SK-N-SH (cell line): Measurements from ENCODE around the gene C5orf22. TPM values are rescaled to one million over a fixed set of nuclear protein-coding genes. Genes with fewer than 3 reads are reported as not detected.

ENCODE experiments used
- CTCF ChIA-PET: fragments of 300-600, 350-600 bp; formaldehyde crosslinking; extraction: SDS; loops from one replicate; lab custom pipeline; 2021; lab: Yijun Ruan, JAX
- POLR2A ChIA-PET: fragments of 350-600 bp; sonication (Branson Sonifier 250); formaldehyde crosslinking; extraction: SDS; loops from one replicate; lab custom pipeline; 2020; ENCODE audit warnings: antibody characterized with exemption, inconsistent platforms; lab: Yijun Ruan, JAX
- DNase-seq: peaks from one replicate; pipeline ENCODE4 v3.0.0; 2012
- H2AFZ ChIP-seq: fragments of 200-600 bp; sonication (generic); 2 replicates; pipeline ENCODE4 v1.8.1; 2016; ENCODE audit warnings: antibody characterized with exemption, mild to moderate bottlenecking, low read depth
- H3F3A ChIP-seq: fragments of 200-600 bp; sonication (generic); replicated peaks from 2 replicates; pipeline ENCODE3; 2016; ENCODE audit warnings: antibody characterized with exemption, mild to moderate bottlenecking; ENCODE audit not compliant: insufficient read depth
- H3K27ac ChIP-seq, 2 experiments: fragments of 200-500 bp in 1 of 2; fragments of 200-600 bp in 1 of 2; sonication (Bioruptor generic) in 1 of 2; sonication (generic), shearing (Covaris generic) in 1 of 2; 2 replicates each; pipeline versions ENCODE4 v1.5.1 to v1.6.1; 2014 to 2016; ENCODE audit warnings: low read depth in 2 of 2, inconsistent platforms in 1 of 2, low read length in 1 of 2, mild to moderate bottlenecking in 1 of 2, mixed read lengths in 1 of 2
- H3K27me3 ChIP-seq: fragments of 200-600 bp; sonication (generic), shearing (Covaris generic); 2 replicates; pipeline ENCODE4 v1.6.1; 2016; ENCODE audit warnings: mixed run types; ENCODE audit not compliant: insufficient read depth
- H3K36me3 ChIP-seq, 2 experiments: fragments of 200-500 bp in 1 of 2; fragments of 200-600 bp in 1 of 2; sonication (Bioruptor generic) in 1 of 2; sonication (generic) in 1 of 2; replicated peaks in 1 of 2; 2 replicates each; pipeline versions ENCODE3 to v1.5.1; 2014 to 2016; ENCODE audit warnings: low read length in 1 of 2, mild to moderate bottlenecking in 1 of 2; ENCODE audit not compliant: insufficient read depth in 2 of 2, control insufficient read depth in 1 of 2
- H3K4me1 ChIP-seq, 2 experiments: fragments of 200-500 bp in 1 of 2; fragments of 200-600 bp in 1 of 2; sonication (Bioruptor generic) in 1 of 2; sonication (generic), shearing (Covaris generic) in 1 of 2; 2 replicates each; pipeline versions ENCODE4 v1.5.1 to v1.6.1; 2014 to 2016; ENCODE audit warnings: low read depth in 1 of 2, low read length in 1 of 2, mixed run types in 1 of 2; ENCODE audit not compliant: insufficient read depth in 2 of 2, control insufficient read depth in 1 of 2
- H3K4me2 ChIP-seq: fragments of 200-600 bp; sonication (generic), shearing (Covaris generic); 2 replicates; pipeline ENCODE4 v1.6.1; 2017; ENCODE audit warnings: mixed run types
- H3K4me3 ChIP-seq, 2 experiments: fragments of 200-500 bp in 1 of 2; fragments of 200-600 bp in 1 of 2; sonication (Bioruptor generic) in 1 of 2; sonication (generic), shearing (Covaris generic) in 1 of 2; 2 replicates each; pipeline versions ENCODE4 v1.5.1 to v1.8.1; 2014 to 2016; ENCODE audit warnings: low read depth in 2 of 2, inconsistent platforms in 1 of 2, low read length in 1 of 2, mild to moderate bottlenecking in 1 of 2, mixed read lengths in 1 of 2, moderate library complexity in 1 of 2
- H3K79me2 ChIP-seq: fragments of 200-600 bp; sonication (generic); 2 replicates; pipeline ENCODE4 v1.8.1; 2017; ENCODE audit warnings: mild to moderate bottlenecking; ENCODE audit not compliant: insufficient read depth
- H3K9ac ChIP-seq: fragments of 200-600 bp; sonication (generic); 2 replicates; pipeline ENCODE4 v1.6.1; 2017; ENCODE audit warnings: mixed run types
- H3K9me2 ChIP-seq: fragments of 200-600 bp; sonication (generic); 2 replicates; pipeline ENCODE4 v1.6.1; 2017; ENCODE audit warnings: mixed run types
- H3K9me3 ChIP-seq: fragments of 200-600 bp; sonication (generic); 2 replicates; pipeline ENCODE4 v1.6.1; 2017; ENCODE audit warnings: mixed run types, mild to moderate bottlenecking, moderate library complexity
- H4K20me1 ChIP-seq: fragments of 200-600 bp; sonication (generic); 2 replicates; pipeline ENCODE4 v1.6.1; 2017; ENCODE audit warnings: mild to moderate bottlenecking, mixed run types; ENCODE audit not compliant: insufficient read depth
- EZH2phosphoT487 ChIP-seq: fragments of 200-600 bp; sonication (generic); IDR thresholded peaks from 2 replicates; pipeline ENCODE4 v1.6.1; 2017; ENCODE audit warnings: low read depth, mixed run types, mild to moderate bottlenecking, antibody characterized with exemption, moderate library complexity, borderline replicate concordance
- FOXM1 ChIP-seq: IDR thresholded peaks from 2 replicates; pipeline ENCODE4 v1.4.0; 2012; ENCODE audit warnings: low read depth, mild to moderate bottlenecking
- GABPA ChIP-seq: IDR thresholded peaks from 2 replicates; pipeline ENCODE4 v1.4.0; 2012; ENCODE audit warnings: low read depth, mild to moderate bottlenecking
- JUND ChIP-seq: IDR thresholded peaks from 2 replicates; pipeline ENCODE4 v1.4.0; 2012
- NRF1 ChIP-seq: IDR thresholded peaks from 2 replicates; pipeline ENCODE4 v1.6.1; 2012; ENCODE audit warnings: low read depth, mild to moderate bottlenecking, low read length
- TCF12 ChIP-seq: IDR thresholded peaks from 2 replicates; pipeline ENCODE4 v1.4.0; 2012
- TEAD4 ChIP-seq: IDR thresholded peaks from 2 replicates; pipeline ENCODE4 v1.4.0; 2012; ENCODE audit warnings: mild to moderate bottlenecking, borderline replicate concordance; ENCODE audit not compliant: insufficient read depth
- WGBS: methylation state at CpG from one replicate; pipeline ENCODE4 v1.1.6; 2017; ENCODE audit warnings: low lambda C conversion rate; 5-methylcytosine and 5-hydroxymethylcytosine counted together
- polyA plus RNA-seq, 3 experiments: library from polyadenylated mRNA; depleted of rRNA; stranded (reverse); fragments of >200 nt; gene quantifications; 2 replicates each; pipeline ENCODE4 v1.2.3, GENCODE V29; 2012
- TF ChIP-seq, protein P1 (sequence below): fragments of 200-600 bp; sonication (generic); IDR thresholded peaks from 2 replicates; pipeline ENCODE4 v1.6.1; 2017; ENCODE audit warnings: antibody characterized with exemption, mild to moderate bottlenecking, moderate library complexity
- TF ChIP-seq, protein P2 (sequence below): fragments of 150-350 bp; IDR thresholded peaks from 2 replicates; pipeline ENCODE4 v1.6.1; 2016; ENCODE audit warnings: mild to moderate bottlenecking, low read depth, low read length

C5orf22 gene
- polyA plus RNA-seq, 1 of the 3 experiments (the other 2 are of a cell fraction) = 13.6 TPM

DNA sequence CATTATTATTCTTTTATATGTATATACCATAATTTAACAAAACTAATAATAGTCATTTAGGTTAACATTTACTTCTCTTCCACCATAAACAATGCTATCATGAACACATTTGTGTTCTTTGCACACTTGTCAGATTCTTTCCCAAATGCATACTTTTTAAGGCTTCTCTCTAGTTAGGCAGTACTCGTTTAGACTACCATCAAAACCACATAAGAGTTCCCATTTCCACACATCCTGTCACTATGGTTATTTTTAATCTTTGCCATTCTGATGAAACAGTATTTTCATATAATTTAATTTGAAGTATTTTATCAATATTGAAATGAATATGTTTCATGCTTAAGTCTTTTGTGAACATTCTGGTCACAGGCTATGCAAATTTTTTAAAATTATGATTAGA is 15.3 kb upstream of the C5orf22 start:
- no peak overlapping the region for H3K9ac ChIP-seq
- ChIA-PET CTCF (no interaction called here), POLR2A (no interaction called here)
- H3K9me3 ChIP-seq = no peaks in the 10 kb centered on the region
- no peak overlapping the region for H3K4me2 ChIP-seq
- no peak overlapping the region for H3K27ac ChIP-seq
- H3F3A ChIP-seq = no peaks in the 10 kb centered on the region
- peaks cover 50 to 87% of the 10 kb centered on the region in 2 experiments for H3K36me3 ChIP-seq
- H4K20me1 ChIP-seq = no peaks in the 10 kb centered on the region
- 87% methylated on average over 1 of the region's 1 CpG for WGBS
- DNase-seq = no peak
- H3K4me3 ChIP-seq = no peak overlapping the region
- H3K4me1 ChIP-seq = no peaks in the 10 kb centered on the region
- H3K9me2 ChIP-seq = no peaks in the 10 kb centered on the region
- H3K79me2 ChIP-seq = 0 out of 2 replicates have a peak, but pooled peaks cover 5% of the 10 kb centered on the region
- TF ChIP-seq, protein P1, sequence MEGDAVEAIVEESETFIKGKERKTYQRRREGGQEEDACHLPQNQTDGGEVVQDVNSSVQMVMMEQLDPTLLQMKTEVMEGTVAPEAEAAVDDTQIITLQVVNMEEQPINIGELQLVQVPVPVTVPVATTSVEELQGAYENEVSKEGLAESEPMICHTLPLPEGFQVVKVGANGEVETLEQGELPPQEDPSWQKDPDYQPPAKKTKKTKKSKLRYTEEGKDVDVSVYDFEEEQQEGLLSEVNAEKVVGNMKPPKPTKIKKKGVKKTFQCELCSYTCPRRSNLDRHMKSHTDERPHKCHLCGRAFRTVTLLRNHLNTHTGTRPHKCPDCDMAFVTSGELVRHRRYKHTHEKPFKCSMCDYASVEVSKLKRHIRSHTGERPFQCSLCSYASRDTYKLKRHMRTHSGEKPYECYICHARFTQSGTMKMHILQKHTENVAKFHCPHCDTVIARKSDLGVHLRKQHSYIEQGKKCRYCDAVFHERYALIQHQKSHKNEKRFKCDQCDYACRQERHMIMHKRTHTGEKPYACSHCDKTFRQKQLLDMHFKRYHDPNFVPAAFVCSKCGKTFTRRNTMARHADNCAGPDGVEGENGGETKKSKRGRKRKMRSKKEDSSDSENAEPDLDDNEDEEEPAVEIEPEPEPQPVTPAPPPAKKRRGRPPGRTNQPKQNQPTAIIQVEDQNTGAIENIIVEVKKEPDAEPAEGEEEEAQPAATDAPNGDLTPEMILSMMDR = no peak
- H3K27me3 ChIP-seq = no peaks in the 10 kb centered on the region
- H2AFZ ChIP-seq = no peak overlapping the region

DNA sequence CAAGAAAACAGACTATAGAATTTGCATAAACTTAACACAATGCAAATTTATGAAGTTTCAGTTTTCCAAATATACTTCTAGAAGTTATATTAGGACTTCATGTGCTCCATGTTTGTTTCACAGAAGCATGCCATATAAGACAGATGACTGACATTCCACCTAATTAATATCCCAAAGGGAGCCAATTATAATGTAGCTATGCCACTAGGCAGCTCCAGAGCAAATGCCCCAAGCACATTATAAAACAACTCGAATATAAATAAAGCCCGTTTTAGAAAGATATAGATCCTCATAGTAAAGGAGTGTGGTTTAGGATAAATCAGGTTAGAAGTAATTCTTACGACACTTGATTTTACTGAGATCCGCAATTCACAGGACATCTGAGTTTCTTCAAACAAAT is 9.1 kb upstream of the C5orf22 start:
- peaks cover 24% of the 10 kb centered on the region for H3K79me2 ChIP-seq
- H3K4me1 ChIP-seq = no peaks in the 10 kb centered on the region
- no peaks in the 10 kb centered on the region for H3K9me2 ChIP-seq
- no peaks in the 10 kb centered on the region for H3K9me3 ChIP-seq
- no peak overlapping the region for H3K9ac ChIP-seq
- CTCF ChIA-PET = no interaction called here
- TF ChIP-seq JUND (no peak), TCF12 (no peak), GABPA (no peak), NRF1 (no peak), TEAD4 (no peak), FOXM1 (no peak), EZH2phosphoT487 (no peak)
- TF ChIP-seq, protein P2, sequence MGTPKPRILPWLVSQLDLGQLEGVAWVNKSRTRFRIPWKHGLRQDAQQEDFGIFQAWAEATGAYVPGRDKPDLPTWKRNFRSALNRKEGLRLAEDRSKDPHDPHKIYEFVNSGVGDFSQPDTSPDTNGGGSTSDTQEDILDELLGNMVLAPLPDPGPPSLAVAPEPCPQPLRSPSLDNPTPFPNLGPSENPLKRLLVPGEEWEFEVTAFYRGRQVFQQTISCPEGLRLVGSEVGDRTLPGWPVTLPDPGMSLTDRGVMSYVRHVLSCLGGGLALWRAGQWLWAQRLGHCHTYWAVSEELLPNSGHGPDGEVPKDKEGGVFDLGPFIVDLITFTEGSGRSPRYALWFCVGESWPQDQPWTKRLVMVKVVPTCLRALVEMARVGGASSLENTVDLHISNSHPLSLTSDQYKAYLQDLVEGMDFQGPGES = no peak
- no peak for DNase-seq
- no peak overlapping the region for H3K27ac ChIP-seq
- H3K4me2 ChIP-seq = no peak overlapping the region
- no peaks in the 10 kb centered on the region for H3K27me3 ChIP-seq
- no peaks in the 10 kb centered on the region for H4K20me1 ChIP-seq
- 96% methylated on average over 4 of the region's 4 CpGs for WGBS
- peaks cover 70 to 89% of the 10 kb centered on the region in 2 experiments for H3K36me3 ChIP-seq
- no peak overlapping the region for H2AFZ ChIP-seq
- POLR2A ChIA-PET = no interaction called here
- H3K4me3 ChIP-seq = no peak overlapping the region
- H3F3A ChIP-seq = no peaks in the 10 kb centered on the region
